Mesodermal cell (in vitro differentiated cells): Measurements from ENCODE around the gene URB1.
A peak's percentile ranks its signal among the peaks of the same experiment; 100 is the strongest.

Source experiments
- H3K27ac ChIP-seq: 2 replicates; pipeline ENCODE4 v1.7.0; 2013; ENCODE audit warnings: mild to moderate bottlenecking, low read depth, low read length, moderate library complexity; ENCODE audit not compliant: severe bottlenecking
- H3K36me3 ChIP-seq: 2 replicates; pipeline ENCODE4 v1.7.1; 2013; ENCODE audit warnings: mild to moderate bottlenecking, low read length, moderate library complexity; ENCODE audit not compliant: control insufficient read depth, insufficient read depth
- H3K4me1 ChIP-seq: one replicate; pipeline ENCODE4 v1.7.1; 2013; ENCODE audit warnings: mild to moderate bottlenecking, low read length; ENCODE audit not compliant: insufficient read depth, control insufficient read depth, poor library complexity, severe bottlenecking
- H3K4me3 ChIP-seq: 2 replicates; pipeline ENCODE4 v1.7.0; 2013; ENCODE audit warnings: low read length, control low read depth, mild to moderate bottlenecking; ENCODE audit not compliant: insufficient read depth, poor library complexity, severe bottlenecking; ENCODE audit errors: extremely low read depth
- H3K9me3 ChIP-seq: 2 replicates; pipeline ENCODE4 v1.7.1; 2013; ENCODE audit warnings: mild to moderate bottlenecking, low read length, moderate library complexity; ENCODE audit not compliant: control insufficient read depth
- WGBS, 2 experiments: methylation state at CpG; one replicate each; pipeline ENCODE4 v1.1.5; 2013; ENCODE audit warnings: missing lambda C conversion rate in 2 of 2; ENCODE audit not compliant: insufficient coverage in 2 of 2; 5-methylcytosine and 5-hydroxymethylcytosine counted together

URB1 gene

GRCh38 chr21:32422064-32422463 lies 29.3 kb upstream of the URB1 start:
- H3K36me3 ChIP-seq = no peaks in the 10 kb centered on the region
- H3K9me3 ChIP-seq = no peaks in the 10 kb centered on the region
- H3K4me1 ChIP-seq = peaks cover 5% of the 10 kb centered on the region
- H3K27ac ChIP-seq = no peak overlapping the region
- H3K4me3 ChIP-seq = no peak overlapping the region
- WGBS, 2 experiments = 92 to 100% methylated on average over 1 of the region's 2 CpGs

- 88 to 93% methylated on average over 4 of the region's 4 CpGs for WGBS, 2 experiments
- H3K36me3 ChIP-seq = no peaks in the 10 kb centered on the region
- H3K27ac ChIP-seq = no peak overlapping the region
- H3K4me1 ChIP-seq = peaks cover under 1% of the 10 kb centered on the region
- no peaks in the 10 kb centered on the region for H3K9me3 ChIP-seq
- H3K4me3 ChIP-seq = no peak overlapping the region
Measured at GRCh38 chr21:32418146-32418545, 25.3 kb upstream of the URB1 start.

- 69 to 71% methylated on average over 8 of the region's 11 CpGs for WGBS, 2 experiments
- H3K36me3 ChIP-seq = no peaks in the 10 kb centered on the region
- H3K27ac ChIP-seq = no peak overlapping the region
- no peak overlapping the region for H3K4me3 ChIP-seq
- no peaks in the 10 kb centered on the region for H3K9me3 ChIP-seq
- peaks cover 7% of the 10 kb centered on the region for H3K4me1 ChIP-seq
Measured at GRCh38 chr21:32415451-32416398, 22.9 kb upstream of the URB1 start.

- WGBS, 2 experiments = 66 to 74% methylated on average over 5 to 6 of the region's 8 CpGs
- Histone ChIP-seq H3K27ac (no peak overlapping the region), H3K4me1 (peaks cover 7% of the 10 kb centered on the region), H3K4me3 (no peak overlapping the region), H3K9me3 (no peaks in the 10 kb centered on the region), H3K36me3 (no peaks in the 10 kb centered on the region)
Measured at GRCh38 chr21:32414579-32415358, 22.0 kb upstream of the URB1 start.

GRCh38 chr21:32413697-32414578 lies 21.1 kb upstream of the URB1 start:
- Histone ChIP-seq H3K9me3 (no peaks in the 10 kb centered on the region), H3K4me3 (no peak overlapping the region), H3K4me1 (peaks cover 7% of the 10 kb centered on the region), H3K27ac (no peak overlapping the region), H3K36me3 (no peaks in the 10 kb centered on the region)
- WGBS, 2 experiments = 85 to 86% methylated on average over 4 to 6 of the region's 7 CpGs

- H3K4me3 ChIP-seq = no peak overlapping the region
- H3K27ac ChIP-seq = no peak overlapping the region
- H3K36me3 ChIP-seq = no peaks in the 10 kb centered on the region
- H3K9me3 ChIP-seq = no peaks in the 10 kb centered on the region
- WGBS, 2 experiments = 10 to 18% methylated on average over 22 to 31 of the region's 32 CpGs
- peaks cover 7% of the 10 kb centered on the region for H3K4me1 ChIP-seq
Measured at GRCh38 chr21:32413015-32413504, 20.2 kb upstream of the URB1 start.

- H3K4me3 ChIP-seq = peak within 1 kb of the TSS; percentile 38
- peaks cover 7% of the 10 kb centered on the region for H3K4me1 ChIP-seq
- H3K9me3 ChIP-seq = no peaks in the 10 kb centered on the region
- no peak within 1 kb of the TSS for H3K27ac ChIP-seq
- 1% methylated on average over 66 to 92 of the region's 104 CpGs for WGBS, 2 experiments
- no peaks in the 10 kb centered on the region for H3K36me3 ChIP-seq
Measured at GRCh38 chr21:32412162-32413014, 19.6 kb upstream of the URB1 start, which contains the start of gene EVA1C. Gene EVA1C (plus strand): TSS chr21:32412706. CDS start chr21:32412854, 148 bp downstream.

- Histone ChIP-seq H3K9me3 (no peaks in the 10 kb centered on the region), H3K36me3 (no peaks in the 10 kb centered on the region), H3K27ac (no peak overlapping the region), H3K4me3 (peak overlapping the region; percentile 38), H3K4me1 (peaks cover 7% of the 10 kb centered on the region)
- 12 to 14% methylated on average over 50 to 59 of the region's 63 CpGs for WGBS, 2 experiments
Measured at GRCh38 chr21:32411350-32412161, 18.7 kb upstream of the URB1 start.

- WGBS, 2 experiments = 93 to 100% methylated on average over 2 to 3 of the region's 5 CpGs
- H3K9me3 ChIP-seq = no peaks in the 10 kb centered on the region
- peaks cover 7% of the 10 kb centered on the region for H3K4me1 ChIP-seq
- H3K27ac ChIP-seq = no peak overlapping the region
- no peaks in the 10 kb centered on the region for H3K36me3 ChIP-seq
- H3K4me3 ChIP-seq = no peak overlapping the region
Measured at GRCh38 chr21:32410916-32411315, 18.1 kb upstream of the URB1 start.
